Stimulated activated CD4-positive, alpha-beta T cell treated with anti-CD3 and anti-CD28 coated beads, Interleukin-2, amount 100 ng/mL, for 48 hours (primary cell): ENCODE results near the gene CCDC117.

Experiments
- DNase-seq, 2 donors: peaks; one replicate each; pipeline ENCODE4 v3.0.0-alpha.2; 2020

The CCDC117 gene

GRCh38 chr22:28831140-28832072, 58.9 kb downstream of the CCDC117 start:
- no peak for DNase-seq

GRCh38 chr22:28832731-28833130, 60.2 kb downstream of the CCDC117 start:
- DNase-seq, result no peak

GRCh38 chr22:28833276-28833923, 60.9 kb downstream of the CCDC117 start:
- DNase-seq, result no peak

GRCh38 chr22:28835630-28836189, 63.2 kb downstream of the CCDC117 start:
- DNase-seq, result no peak

GRCh38 chr22:28837640-28838039, 65.1 kb downstream of the CCDC117 start:
- DNase-seq, result no peak
